Body of pancreas (tissue), 4 donors: Measurements from ENCODE around the gene ZXDB. TPM values are rescaled to one million over a fixed set of nuclear protein-coding genes. Genes with fewer than 3 reads are reported as not detected.

Experiments
- ATAC-seq: fragments of 150-250 bp; one replicate; pipeline ENCODE4 v1.9.1; 2016
- DNase-seq, 4 donors: peaks; one replicate each; pipeline ENCODE4 v3.0.0-alpha.2; 2019
- H3K27ac ChIP-seq, 4 donors: fragments of 200-600 bp; sonication (generic); 1 replicate in 3 of 4; 2 replicates in 1 of 4; pipeline versions ENCODE4 v1.5.1 to v1.6.1; 2016 to 2019; ENCODE audit warnings: mild to moderate bottlenecking in 1 of 4, mixed read lengths in 1 of 4, moderate library complexity in 1 of 4
- H3K27me3 ChIP-seq, 2 donors: fragments of 200-600 bp; sonication (generic); one replicate each; pipeline ENCODE4 v1.6.0; 2016; ENCODE audit warnings: mild to moderate bottlenecking in 1 of 2
- H3K36me3 ChIP-seq, 2 donors: fragments of 200-600 bp; sonication (generic); replicated peaks in 1 of 2; 2 replicates each; pipeline ENCODE4 v1.5.1; 2016; ENCODE audit warnings: low read depth in 2 of 2; ENCODE audit not compliant: insufficient read depth in 1 of 2
- H3K4me1 ChIP-seq: fragments of 200-600 bp; sonication (generic); one replicate; pipeline ENCODE4 v1.6.0; 2016
- H3K4me3 ChIP-seq, 2 donors: fragments of 200-600 bp; sonication (generic); 1 replicate in 1 of 2; 2 replicates in 1 of 2; pipeline ENCODE4 v1.5.1; 2016 to 2019
- H3K9me3 ChIP-seq, 3 donors: fragments of 200-600 bp; sonication (generic); 1 replicate in 2 of 3; 2 replicates in 1 of 3; pipeline ENCODE4 v1.5.1; 2016
- CTCF ChIP-seq, 7 experiments: fragments of 450-650 bp in 4 of 7; fragments of 200-600 bp in 3 of 7; sonication (generic) in 3 of 7; IDR thresholded peaks; one replicate each; pipeline ENCODE4 v1.5.1; 2016 to 2019; ENCODE audit warnings: antibody characterized with exemption in 7 of 7
- POLR2A ChIP-seq, 3 donors: fragments of 450-650 bp; IDR thresholded peaks; one replicate each; pipeline ENCODE4 v1.6.1; 2016; ENCODE audit warnings: antibody characterized with exemption in 3 of 3, mild to moderate bottlenecking in 2 of 3
- whole genome bisulfite sequencing, 2 donors: methylation state at CpG; one replicate each; pipeline ENCODE4 v1.1.5; 2017; 5-methylcytosine and 5-hydroxymethylcytosine counted together
- intact Hi-C: fragments of 100-400 bp; cut with DNase I; formaldehyde crosslinking; loops from one replicate; pipeline ENCODE4 v1.15.1; 2023
- total RNA-seq, 2 donors: library from RNA; depleted of rRNA; stranded (reverse); fragments of >200 nt; gene quantifications; one replicate each; pipeline ENCODE4 v1.1.0, GENCODE V29; 2016

The ZXDB gene
- total RNA-seq, 2 donors from 2014 or later = 4.6 to 7.5 TPM

DNA sequence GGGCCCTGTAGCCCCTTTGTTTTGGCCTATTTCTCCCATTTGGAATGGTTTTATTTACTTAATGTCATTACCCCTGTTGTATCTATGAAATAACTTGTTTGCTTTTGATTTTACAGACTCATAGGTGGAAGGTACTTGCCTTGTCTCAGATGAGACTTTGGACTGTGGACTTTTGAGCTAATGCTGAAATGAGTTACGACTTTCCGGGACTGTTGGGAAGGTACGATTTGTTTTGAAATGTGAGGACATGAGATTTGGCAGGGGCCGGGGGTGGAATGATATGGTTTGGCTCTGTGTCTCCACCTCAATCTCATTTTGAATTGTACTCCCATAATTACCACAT lies 48.8 kb downstream of the ZXDB start:
- WGBS, 2 donors = 94% methylated on average over 4 of the region's 4 CpGs; no CpG with 5 or more reads in 1 of the 2 donors
- intact Hi-C loops = no loop called here
- no peak for DNase-seq
- TF ChIP-seq POLR2A (IDR thresholded peaks at IDR 0.05) (no peak), CTCF (IDR thresholded peaks at IDR 0.05) (no peak)
- Histone ChIP-seq H3K4me1 (no peaks in the 10 kb centered on the region), H3K27me3 (no peaks in the 10 kb centered on the region), H3K27ac (no peak overlapping the region), H3K9me3 (peaks cover 0 to 13% (median 0%) of the 10 kb centered on the region in 3 donors), H3K36me3 (no peaks in the 10 kb centered on the region), H3K4me3 (no peak overlapping the region)
- ATAC-seq = no peak

DNA sequence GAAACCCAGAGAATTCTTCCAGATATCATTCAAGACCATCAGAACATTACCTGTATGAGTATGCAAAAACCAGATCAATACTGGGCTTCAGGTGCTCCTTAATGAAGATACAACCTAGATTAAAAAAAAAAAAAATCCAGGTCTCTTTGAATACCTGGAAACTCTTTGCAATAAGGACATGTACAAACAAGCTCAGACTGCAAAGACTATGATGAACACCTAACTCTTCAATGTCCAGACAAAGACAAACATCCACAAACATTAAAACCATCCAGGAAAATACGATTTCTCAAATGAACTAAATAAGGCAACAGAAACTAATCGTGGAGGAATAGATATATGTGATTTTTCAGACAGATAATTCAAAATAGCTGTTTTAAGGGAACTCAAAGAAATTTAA lies 49.5 kb downstream of the ZXDB start:
- 56 to 61% methylated on average over 2 of the region's 2 CpGs for WGBS, 2 donors
- TF ChIP-seq CTCF (IDR thresholded peaks at IDR 0.05) (no peak), POLR2A (IDR thresholded peaks at IDR 0.05) (no peak)
- intact Hi-C loops = no loop called here
- Histone ChIP-seq H3K9me3 (peaks cover 0 to 13% (median 0%) of the 10 kb centered on the region in 3 donors), H3K27me3 (no peaks in the 10 kb centered on the region), H3K4me3 (no peak overlapping the region), H3K27ac (no peak overlapping the region), H3K36me3 (no peaks in the 10 kb centered on the region), H3K4me1 (no peaks in the 10 kb centered on the region)
- DNase-seq (no peak), ATAC-seq (no peak)

- intact Hi-C loops = no loop called here
- 76 to 91% methylated on average over 1 of the region's 1 CpG for WGBS, 2 donors
- Histone ChIP-seq H3K36me3 (no peaks in the 10 kb centered on the region), H3K27ac (no peak overlapping the region), H3K4me3 (no peak overlapping the region), H3K27me3 (no peaks in the 10 kb centered on the region), H3K4me1 (no peaks in the 10 kb centered on the region), H3K9me3 (peaks cover 0 to 9% (median 0%) of the 10 kb centered on the region in 3 donors)
- DNase-seq (no peak), ATAC-seq (no peak)
- TF ChIP-seq POLR2A (IDR thresholded peaks at IDR 0.05) (no peak), CTCF (IDR thresholded peaks at IDR 0.05) (no peak)
These were observed 51.9 kb downstream of the ZXDB start for GRCh38 chrX:57643698-57644097.

DNA sequence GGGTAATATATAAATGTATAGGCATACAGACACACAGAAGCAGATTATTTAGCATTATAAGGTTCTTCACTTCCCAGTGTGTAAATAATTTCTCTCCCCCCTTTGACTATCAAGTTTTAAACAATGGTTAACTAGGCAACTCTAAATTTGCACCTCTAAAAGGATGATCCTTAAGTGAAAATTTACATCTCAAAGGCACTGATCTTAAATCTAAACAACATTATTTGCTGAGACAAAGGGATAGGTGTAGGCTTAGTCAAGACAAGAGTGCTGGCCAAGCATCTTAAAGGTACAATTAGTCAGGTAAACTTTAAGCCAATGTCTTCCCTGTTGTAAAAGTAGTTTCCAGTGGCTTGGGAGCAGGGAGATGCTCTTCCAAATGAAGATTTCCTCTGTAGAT lies 55.2 kb downstream of the ZXDB start:
- H3K36me3 ChIP-seq = no peaks in the 10 kb centered on the region
- no peak for TF ChIP-seq CTCF (IDR thresholded peaks at IDR 0.05)
- TF ChIP-seq POLR2A (IDR thresholded peaks at IDR 0.05) = no peak

More for the DNA sequence above, 55.2 kb downstream of the ZXDB start:
- no peak for DNase-seq
- H3K27ac ChIP-seq = no peak overlapping the region
- no peak for ATAC-seq
- no peaks in the 10 kb centered on the region for H3K9me3 ChIP-seq
- H3K4me1 ChIP-seq = no peaks in the 10 kb centered on the region
- intact Hi-C loops = no loop called here
- no peak overlapping the region for H3K4me3 ChIP-seq
- no peaks in the 10 kb centered on the region for H3K27me3 ChIP-seq

Other genes with a start within 250 kb of the ZXDB start
- not detected for gene NLRP2B, start 88.2 kb downstream of the ZXDB start, total RNA-seq